ENCODE results near the gene MLEC.

Gene MLEC

GRCh38 chr12:120744922-120745493, 58.1 kb downstream of the MLEC start:
- no peak for DNase-seq (ENCODE audit: low spot score)

- no peak for DNase-seq (ENCODE audit: low spot score)
These were observed 61.3 kb downstream of the MLEC start for GRCh38 chr12:120748242-120748641.

GRCh38 chr12:120749256-120749655, 62.3 kb downstream of the MLEC start:
- DNase-seq (ENCODE audit: low spot score): no peak

- no peak for DNase-seq (ENCODE audit: low spot score)
These were observed 63.9 kb downstream of the MLEC start for GRCh38 chr12:120750806-120751205.

- DNase-seq (ENCODE audit: low spot score): no peak
These were observed 64.4 kb downstream of the MLEC start for GRCh38 chr12:120751389-120751788.
